ENCODE measurements around the gene CTSC.

The CTSC gene

GRCh38 chr11:88363004-88363403, 25.5 kb upstream of the CTSC start:
- no peak for TF ChIP-seq SIN3A (IDR thresholded peaks at IDR 0.05; ENCODE audit: borderline replicate concordance, insufficient read depth, low read length)
- no peak for TF ChIP-seq FOXP2 (optimal IDR thresholded peaks at IDR 0.05; ENCODE audit: borderline replicate concordance, extremely low read depth, extremely low read length, insufficient read depth)
- TF ChIP-seq REST (IDR thresholded peaks at IDR 0.05; ENCODE audit: insufficient read depth in 1 of 2, low read depth in 2 of 2, low read length in 2 of 2) = no peak
- TF ChIP-seq TAF1 (IDR thresholded peaks at IDR 0.05; ENCODE audit: borderline replicate concordance, insufficient read depth, low read length) = no peak
- TF ChIP-seq POLR2AphosphoS5 (IDR thresholded peaks at IDR 0.05; ENCODE audit: low read depth, low read length) = no peak

GRCh38 chr11:88360141-88360540, 22.6 kb upstream of the CTSC start:
- TF ChIP-seq TAF1 (IDR thresholded peaks at IDR 0.05; ENCODE audit: borderline replicate concordance, insufficient read depth, low read length) = no peak

- TF ChIP-seq TAF1 (IDR thresholded peaks at IDR 0.05; ENCODE audit: borderline replicate concordance, insufficient read depth, low read length) (no peak), FOXP2 (optimal IDR thresholded peaks at IDR 0.05; ENCODE audit: borderline replicate concordance, extremely low read depth, extremely low read length, insufficient read depth) (no peak), POLR2AphosphoS5 (IDR thresholded peaks at IDR 0.05; ENCODE audit: low read depth, low read length) (no peak)
Measured at GRCh38 chr11:88359541-88359940, 22.0 kb upstream of the CTSC start.

- TF ChIP-seq SIN3A (IDR thresholded peaks at IDR 0.05; ENCODE audit: borderline replicate concordance, insufficient read depth, low read length) (no peak), FOXP2 (optimal IDR thresholded peaks at IDR 0.05; ENCODE audit: borderline replicate concordance, extremely low read depth, extremely low read length, insufficient read depth) (no peak), REST (IDR thresholded peaks at IDR 0.05; ENCODE audit: insufficient read depth in 1 of 2, low read depth in 2 of 2, low read length in 2 of 2) (no peak), POLR2AphosphoS5 (IDR thresholded peaks at IDR 0.05; ENCODE audit: low read depth, low read length) (no peak), TAF1 (IDR thresholded peaks at IDR 0.05; ENCODE audit: borderline replicate concordance, insufficient read depth, low read length) (no peak)
Measured at GRCh38 chr11:88359114-88359513, 21.6 kb upstream of the CTSC start.

- TF ChIP-seq TAF1 (IDR thresholded peaks at IDR 0.05; ENCODE audit: borderline replicate concordance, insufficient read depth, low read length) (no peak), POLR2AphosphoS5 (IDR thresholded peaks at IDR 0.05; ENCODE audit: low read depth, low read length) (no peak), SIN3A (IDR thresholded peaks at IDR 0.05; ENCODE audit: borderline replicate concordance, insufficient read depth, low read length) (no peak), REST (IDR thresholded peaks at IDR 0.05; ENCODE audit: insufficient read depth in 1 of 2, low read depth in 2 of 2, low read length in 2 of 2) (no peak), FOXP2 (optimal IDR thresholded peaks at IDR 0.05; ENCODE audit: borderline replicate concordance, extremely low read depth, extremely low read length, insufficient read depth) (no peak)
Measured at GRCh38 chr11:88358040-88358431, 20.5 kb upstream of the CTSC start.

GRCh38 chr11:88357323-88358039, 19.9 kb upstream of the CTSC start:
- TF ChIP-seq POLR2AphosphoS5 (IDR thresholded peaks at IDR 0.05; ENCODE audit: low read depth, low read length) (no peak), TAF1 (IDR thresholded peaks at IDR 0.05; ENCODE audit: borderline replicate concordance, insufficient read depth, low read length) (no peak), REST (IDR thresholded peaks at IDR 0.05; ENCODE audit: insufficient read depth in 1 of 2, low read depth in 2 of 2, low read length in 2 of 2) (no peak), FOXP2 (optimal IDR thresholded peaks at IDR 0.05; ENCODE audit: borderline replicate concordance, extremely low read depth, extremely low read length, insufficient read depth) (no peak), SIN3A (IDR thresholded peaks at IDR 0.05; ENCODE audit: borderline replicate concordance, insufficient read depth, low read length) (no peak)

All from PFSK-1 (cell line).